SU-DHL-6 (cell line): ENCODE data around the gene HELZ2.

Experiments used
- H2AFZ ChIP-seq: fragments of 200-600 bp; sonication (generic); 2 replicates; pipeline ENCODE4 v1.6.1; 2014; ENCODE audit warnings: low read depth, mild to moderate bottlenecking, moderate library complexity, mixed read lengths, antibody characterized with exemption, low read length; ENCODE audit not compliant: severe bottlenecking
- H3F3A ChIP-seq: fragments of 200-600 bp; shearing (Covaris generic); 2 replicates; pipeline ENCODE4 v1.6.0; 2016; ENCODE audit warnings: antibody characterized with exemption, mild to moderate bottlenecking; ENCODE audit not compliant: insufficient read depth
- H3K27ac ChIP-seq: fragments of 200-600 bp; sonication (generic); 2 replicates; pipeline ENCODE4 v1.5.1; 2016; ENCODE audit warnings: low read depth, mild to moderate bottlenecking, low read length, moderate library complexity, mixed read lengths
- H3K27me3 ChIP-seq: fragments of 200-600 bp; sonication (generic), shearing (Covaris generic); 2 replicates; pipeline ENCODE4 v1.6.0; 2014; ENCODE audit warnings: mild to moderate bottlenecking, low read length
- H3K36me3 ChIP-seq: fragments of 200-600 bp; sonication (generic); 2 replicates; pipeline ENCODE4 v1.6.1; 2014; ENCODE audit warnings: mild to moderate bottlenecking, low read length, mixed read lengths
- H3K4me2 ChIP-seq: fragments of 300-600, 200-600 bp; shearing (Covaris generic), sonication (generic); 2 replicates; pipeline ENCODE4 v1.6.0; 2014; ENCODE audit warnings: low read length, low read depth, mild to moderate bottlenecking; ENCODE audit not compliant: poor library complexity, severe bottlenecking
- H3K4me3 ChIP-seq: fragments of 200-600 bp; sonication (generic); 2 replicates; pipeline ENCODE4 v1.5.1; 2014; ENCODE audit warnings: antibody characterized with exemption, low read length, mild to moderate bottlenecking, mixed read lengths; ENCODE audit not compliant: insufficient read depth, poor library complexity, severe bottlenecking
- H3K79me2 ChIP-seq: fragments of 200-600 bp; sonication (generic); 2 replicates; pipeline ENCODE4 v1.6.1; 2014; ENCODE audit warnings: mild to moderate bottlenecking, low read length, moderate library complexity; ENCODE audit not compliant: insufficient read depth
- H3K9ac ChIP-seq: fragments of 200-600 bp; sonication (generic); 2 replicates; pipeline ENCODE4 v1.7.0; 2014; ENCODE audit warnings: mild to moderate bottlenecking, low read length
- H3K9me2 ChIP-seq: fragments of 200-600 bp; sonication (generic); replicated peaks from 2 replicates; pipeline ENCODE4 v1.6.1; 2014; ENCODE audit warnings: low read length; ENCODE audit not compliant: insufficient read depth
- H3K9me3 ChIP-seq: fragments of 200-600 bp; sonication (generic); 2 replicates; pipeline ENCODE4 v1.6.1; 2014; ENCODE audit warnings: low read length, mixed read lengths; ENCODE audit not compliant: insufficient read depth
- H4K20me1 ChIP-seq: fragments of 200-600 bp; sonication (generic); 2 replicates; pipeline ENCODE4 v1.6.1; 2014; ENCODE audit warnings: low read depth, mild to moderate bottlenecking, antibody characterized with exemption, low read length, moderate library complexity, mixed read lengths
- CTCF ChIP-seq: fragments of 200-600 bp; sonication (generic); IDR thresholded peaks from one replicate; pipeline ENCODE4 v1.5.1; 2017; ENCODE audit warnings: antibody characterized with exemption, mild to moderate bottlenecking, low read length, moderate library complexity; ENCODE audit not compliant: insufficient read depth, poor library complexity, severe bottlenecking
- EZH2phosphoT487 ChIP-seq: fragments of 200-600 bp; sonication (generic), shearing (Covaris generic); conservative IDR thresholded peaks from 2 replicates; pipeline ENCODE4 v1.6.1; 2018; ENCODE audit warnings: mild to moderate bottlenecking, antibody characterized with exemption, low read length, moderate library complexity, mixed read lengths

Gene HELZ2

GRCh38 chr20:63562461-63563224, 11.4 kb downstream of the HELZ2 start:
- Histone ChIP-seq H3K79me2 (no peaks in the 10 kb centered on the region), H3K27me3 (no peaks in the 10 kb centered on the region), H3K27ac (no peak overlapping the region), H3K4me2 (no peak overlapping the region), H3K9me3 (no peaks in the 10 kb centered on the region), H3F3A (no peaks in the 10 kb centered on the region), H3K4me3 (no peak overlapping the region), H2AFZ (no peak overlapping the region), H3K36me3 (no peaks in the 10 kb centered on the region), H3K9me2 (no peaks in the 10 kb centered on the region), H3K9ac (no peak overlapping the region), H4K20me1 (no peaks in the 10 kb centered on the region)
- TF ChIP-seq EZH2phosphoT487 (no peak), CTCF (no peak)

GRCh38 chr20:63561624-63562396, 12.2 kb downstream of the HELZ2 start:
- Histone ChIP-seq H3K4me3 (no peak overlapping the region), H3K4me2 (no peak overlapping the region), H3K9me3 (no peaks in the 10 kb centered on the region), H3K79me2 (no peaks in the 10 kb centered on the region), H2AFZ (no peak overlapping the region), H4K20me1 (no peaks in the 10 kb centered on the region), H3K27me3 (no peaks in the 10 kb centered on the region), H3K9ac (no peak overlapping the region), H3K9me2 (no peaks in the 10 kb centered on the region), H3K27ac (no peak overlapping the region), H3K36me3 (no peaks in the 10 kb centered on the region), H3F3A (no peaks in the 10 kb centered on the region)
- TF ChIP-seq CTCF (no peak), EZH2phosphoT487 (no peak)

- no peak overlapping the region for H3K9ac ChIP-seq
- H3K79me2 ChIP-seq: no peaks in the 10 kb centered on the region
- H3K9me3 ChIP-seq: no peaks in the 10 kb centered on the region
- no peak overlapping the region for H3K27ac ChIP-seq
- H3F3A ChIP-seq: no peaks in the 10 kb centered on the region
- H3K9me2 ChIP-seq: no peaks in the 10 kb centered on the region
- H3K36me3 ChIP-seq: no peaks in the 10 kb centered on the region
- no peak overlapping the region for H3K4me2 ChIP-seq
- H3K4me3 ChIP-seq: no peak overlapping the region
- no peaks in the 10 kb centered on the region for H4K20me1 ChIP-seq
- TF ChIP-seq CTCF: no peak
- TF ChIP-seq EZH2phosphoT487: no peak
- H3K27me3 ChIP-seq: no peaks in the 10 kb centered on the region
- H2AFZ ChIP-seq: no peak overlapping the region
These were observed 13.0 kb downstream of the HELZ2 start for GRCh38 chr20:63560856-63561609.
